ENCODE data around the gene UBR2. TPM values are rescaled to one million over a fixed set of nuclear protein-coding genes. Genes with fewer than 3 reads are reported as not detected.
A peak's percentile ranks its signal among the peaks of the same experiment; 100 is the strongest.
"Not testable (repeated sequence)": the region's sequence is repeated elsewhere in the genome, so short reads cannot be mapped to it uniquely, and the experiment has no call there.

Gene UBR2
- total RNA-seq, 2 experiments from 2014 or later = 23.9 to 28.1 TPM

GRCh38 chr6:42726026-42726425, 162.2 kb downstream of the UBR2 start:
- intact Hi-C loops (cut with DNase I, micrococcal nuclease) = loop anchor here (1.0 to 2.0 kb wide), 6 partner anchors 20 to 173 kb away; partner anchors contain the start of genes TBCC (in 2 of the 2) and RPL7L1 (in 1 of the 2)
- peak overlapping the region; percentile 95 for H3K27ac Mint-ChIP-seq
- peak overlapping the region; percentile 69 for H3K4me3 Mint-ChIP-seq
- H3K27me3 Mint-ChIP-seq = no peaks in the 10 kb centered on the region
- no peaks in the 10 kb centered on the region for H3K9me3 Mint-ChIP-seq (ENCODE audit: low read depth)
- H3K4me1 Mint-ChIP-seq = peaks cover 19% of the 10 kb centered on the region
- no peak for ATAC-seq
- ChIA-PET POLR2A (interaction anchor here (0.6 to 2.6 kb wide), 5 partner anchors 20 to 159 kb away, joined by 3 to 12 read pairs (median 5); partner anchors contain the start of gene TBCC), CTCF (interaction anchor here (0.5 to 4.5 kb wide), 52 partner anchors 8 to 994 kb away, joined by 3 to 54 read pairs (median 4); partner anchors contain the start of genes RPL7L1 and TBCC)
- no peaks in the 10 kb centered on the region for H3K36me3 Mint-ChIP-seq (ENCODE audit: low read depth)
- no peak for DNase-seq

GRCh38 chr6:42726485-42727086, 162.8 kb downstream of the UBR2 start:
- no peaks in the 10 kb centered on the region for H3K36me3 Mint-ChIP-seq (ENCODE audit: low read depth)
- ChIA-PET CTCF (interaction anchor here (0.6 to 4.5 kb wide), 53 partner anchors 8 to 994 kb away, joined by 3 to 54 read pairs (median 4); partner anchors contain the start of genes RPL7L1 and TBCC), POLR2A (interaction anchor here (0.6 to 2.6 kb wide), 4 partner anchors 19 to 159 kb away, joined by 3 to 12 read pairs (median 4); partner anchors contain the start of gene TBCC)
- peaks cover 19% of the 10 kb centered on the region for H3K4me1 Mint-ChIP-seq
- peak overlapping the region; percentile 69 for H3K4me3 Mint-ChIP-seq
- H3K27ac Mint-ChIP-seq = peak overlapping the region; percentile 95
- intact Hi-C loops (cut with DNase I, micrococcal nuclease) = loop anchor here (1.0 to 2.0 kb wide), 6 partner anchors 20 to 173 kb away; partner anchors contain the start of genes TBCC (in 2 of the 2) and RPL7L1 (in 1 of the 2)
- DNase-seq (peak; percentile 85), ATAC-seq (peak; percentile 98)
- no peaks in the 10 kb centered on the region for H3K9me3 Mint-ChIP-seq (ENCODE audit: low read depth)
- no peaks in the 10 kb centered on the region for H3K27me3 Mint-ChIP-seq

GRCh38 chr6:42727087-42727611, 163.3 kb downstream of the UBR2 start:
- DNase-seq (peak; percentile 21), ATAC-seq (peak; percentile 2)
- H3K27me3 Mint-ChIP-seq = no peaks in the 10 kb centered on the region
- no peaks in the 10 kb centered on the region for H3K9me3 Mint-ChIP-seq (ENCODE audit: low read depth)
- H3K27ac Mint-ChIP-seq = peak overlapping the region; percentile 95
- ChIA-PET CTCF (interaction anchor here (0.6 to 4.5 kb wide), 34 partner anchors 7 to 648 kb away, joined by 3 to 54 read pairs (median 5); partner anchors contain the start of genes RPL7L1 and TBCC), POLR2A (interaction anchor here (0.5 to 2.6 kb wide), 5 partner anchors 19 to 158 kb away, joined by 3 to 12 read pairs (median 4); partner anchors contain the start of genes RPL7L1 and TBCC)
- H3K4me3 Mint-ChIP-seq = peak overlapping the region; percentile 69
- H3K36me3 Mint-ChIP-seq (ENCODE audit: low read depth) = no peaks in the 10 kb centered on the region
- H3K4me1 Mint-ChIP-seq = peaks cover 19% of the 10 kb centered on the region
- intact Hi-C loops (cut with DNase I, micrococcal nuclease) = loop anchor here in 1 of 2 experiments (2.0 kb wide), 1 partner anchor 172 kb away; no protein-coding TSS in a partner anchor

- Mint-ChIP-seq H3K36me3 (ENCODE audit: low read depth) (no peaks in the 10 kb centered on the region), H3K9me3 (ENCODE audit: low read depth) (no peaks in the 10 kb centered on the region), H3K27me3 (no peaks in the 10 kb centered on the region), H3K27ac (peak overlapping the region; percentile 95), H3K4me3 (peak overlapping the region; percentile 69), H3K4me1 (peaks cover 19% of the 10 kb centered on the region)
- DNase-seq = no peak
- intact Hi-C loops (cut with DNase I, micrococcal nuclease) = loop anchor here in 1 of 2 experiments (2.0 kb wide), 1 partner anchor 171 kb away; no protein-coding TSS in a partner anchor
- ChIA-PET POLR2A (interaction anchor here (0.5 to 2.6 kb wide), 4 partner anchors 18 to 152 kb away, joined by 3 to 12 read pairs (median 4); partner anchors contain the start of genes RPL7L1 and TBCC), CTCF (interaction anchor here (0.6 to 4.5 kb wide), 19 partner anchors 10 to 169 kb away, joined by 3 to 54 read pairs (median 6); partner anchors contain the start of gene TBCC)
- no peak for ATAC-seq
Measured at GRCh38 chr6:42727627-42728026, 163.8 kb downstream of the UBR2 start.

GRCh38 chr6:42729731-42730130, 165.9 kb downstream of the UBR2 start:
- no peak for ATAC-seq
- Mint-ChIP-seq H3K4me3 (no peak overlapping the region), H3K4me1 (peaks cover 19% of the 10 kb centered on the region), H3K27me3 (no peaks in the 10 kb centered on the region), H3K36me3 (ENCODE audit: low read depth) (no peaks in the 10 kb centered on the region), H3K9me3 (ENCODE audit: low read depth) (no peaks in the 10 kb centered on the region), H3K27ac (no peak overlapping the region)
- ChIA-PET POLR2A (interaction anchor here (0.6 kb wide), 1 partner anchor 59 kb away, joined by 4 read pairs; no protein-coding TSS in a partner anchor), CTCF (interaction anchor here (0.5 to 1.8 kb wide), 6 partner anchors 17 to 150 kb away, joined by 3 to 13 read pairs (median 4); partner anchors contain the start of gene RPL7L1)
- intact Hi-C loops (cut with DNase I, micrococcal nuclease) = no loop called here
- no peak for DNase-seq

GRCh38 chr6:42733867-42734481, 170.1 kb downstream of the UBR2 start:
- CTCF ChIA-PET = interaction anchor here (0.6 to 1.3 kb wide), 2 partner anchors 8 to 275 kb away, joined by 3 to 4 read pairs; no protein-coding TSS in a partner anchor

GRCh38 chr6:42735976-42736375, 172.1 kb downstream of the UBR2 start:
- ChIA-PET POLR2A (no interaction called here), CTCF (interaction anchor here (1.1 kb wide), 1 partner anchor 10 kb away, joined by 7 read pairs; no protein-coding TSS in a partner anchor)
- Mint-ChIP-seq H3K27me3 (no peaks in the 10 kb centered on the region), H3K36me3 (ENCODE audit: low read depth) (no peaks in the 10 kb centered on the region), H3K4me1 (no peaks in the 10 kb centered on the region), H3K4me3 (no peak overlapping the region), H3K9me3 (ENCODE audit: low read depth) (no peaks in the 10 kb centered on the region), H3K27ac (no peak overlapping the region)
- DNase-seq = no peak
- no peak for ATAC-seq
- intact Hi-C loops (cut with DNase I, micrococcal nuclease) = no loop called here

More at GRCh38 chr6:42733867-42734481, 170.1 kb downstream of the UBR2 start:
- POLR2A ChIA-PET; H3K4me1 Mint-ChIP-seq; H3K27ac Mint-ChIP-seq; H3K9me3 Mint-ChIP-seq (ENCODE audit: low read depth); ATAC-seq; DNase-seq; H3K27me3 Mint-ChIP-seq; H3K4me3 Mint-ChIP-seq; intact Hi-C loops (cut with DNase I, micrococcal nuclease); H3K36me3 Mint-ChIP-seq (ENCODE audit: low read depth): not testable (repeated sequence)

GRCh38 chr6:42740725-42741124, 176.9 kb downstream of the UBR2 start:
- H3K27me3 Mint-ChIP-seq = no peaks in the 10 kb centered on the region
- DNase-seq = no peak
- no peak overlapping the region for H3K4me3 Mint-ChIP-seq
- ATAC-seq = no peak
- intact Hi-C loops (cut with DNase I, micrococcal nuclease) = no loop called here
- no peak overlapping the region for H3K27ac Mint-ChIP-seq
- peaks cover 6% of the 10 kb centered on the region for H3K9me3 Mint-ChIP-seq (ENCODE audit: low read depth)
- ChIA-PET CTCF (interaction anchor here (0.8 to 4.1 kb wide), 4 partner anchors 14 to 160 kb away, joined by 3 to 15 read pairs (median 3); no protein-coding TSS in a partner anchor), POLR2A (no interaction called here)
- peaks cover 8% of the 10 kb centered on the region for H3K4me1 Mint-ChIP-seq
- peaks cover 10% of the 10 kb centered on the region for H3K36me3 Mint-ChIP-seq (ENCODE audit: low read depth)

- Mint-ChIP-seq H3K4me3 (no peak overlapping the region), H3K9me3 (ENCODE audit: low read depth) (peaks cover 6% of the 10 kb centered on the region), H3K27ac (no peak overlapping the region), H3K4me1 (peaks cover 11% of the 10 kb centered on the region), H3K27me3 (no peaks in the 10 kb centered on the region), H3K36me3 (ENCODE audit: low read depth) (peaks cover 12% of the 10 kb centered on the region)
- ChIA-PET POLR2A (interaction anchor here (0.6 kb wide), 2 partner anchors 136 to 249 kb away, joined by 3 read pairs; no protein-coding TSS in a partner anchor), CTCF (interaction anchor here (0.6 to 4.1 kb wide), 4 partner anchors 16 to 178 kb away, joined by 3 to 15 read pairs (median 3); partner anchors contain the start of gene UBR2)
- DNase-seq (no peak), ATAC-seq (no peak)
- intact Hi-C loops (cut with DNase I, micrococcal nuclease) = no loop called here
Measured at GRCh38 chr6:42742116-42742894, 178.5 kb downstream of the UBR2 start.

All from activated CD4-positive, alpha-beta T cell treated with anti-CD3 and anti-CD28 coated beads for 36 hours (primary cell).